ENCODE measurements around the gene MADD.
A peak's percentile ranks its signal among the peaks of the same experiment; 100 is the strongest.

The MADD gene

GRCh38 chr11:47372422-47372821 is 102.5 kb downstream of the MADD start:
- no peak overlapping the region for H3K4me3 ChIP-seq (ENCODE audit: control insufficient read depth, low read depth, low read length)
- DNase-seq (ENCODE audit: low read depth), result no peak
- no peak for TF ChIP-seq CTCF (conservative IDR thresholded peaks at IDR 0.05; ENCODE audit: control insufficient read depth, insufficient read depth, low read depth, low read length)

- H3K4me3 ChIP-seq (ENCODE audit: control insufficient read depth, low read depth, low read length), result no peak overlapping the region
- TF ChIP-seq CTCF (conservative IDR thresholded peaks at IDR 0.05; ENCODE audit: control insufficient read depth, insufficient read depth, low read depth, low read length), result peak; percentile 90
- peak; percentile 67 for DNase-seq (ENCODE audit: low read depth)
Observed at GRCh38 chr11:47373876-47374719, 104.2 kb downstream of the MADD start.

GRCh38 chr11:47374720-47375019 is 104.7 kb downstream of the MADD start:
- no peak for DNase-seq (ENCODE audit: low read depth)
- no peak for TF ChIP-seq CTCF (conservative IDR thresholded peaks at IDR 0.05; ENCODE audit: control insufficient read depth, insufficient read depth, low read depth, low read length)
- no peak overlapping the region for H3K4me3 ChIP-seq (ENCODE audit: control insufficient read depth, low read depth, low read length)

GRCh38 chr11:47375020-47375419 is 105.1 kb downstream of the MADD start:
- no peak for DNase-seq (ENCODE audit: low read depth)
- no peak for TF ChIP-seq CTCF (conservative IDR thresholded peaks at IDR 0.05; ENCODE audit: control insufficient read depth, insufficient read depth, low read depth, low read length)
- no peak overlapping the region for H3K4me3 ChIP-seq (ENCODE audit: control insufficient read depth, low read depth, low read length)

GRCh38 chr11:47375546-47376085 is 105.7 kb downstream of the MADD start:
- H3K4me3 ChIP-seq (ENCODE audit: control insufficient read depth, low read depth, low read length), result no peak overlapping the region

GRCh38 chr11:47376107-47376524 is 106.2 kb downstream of the MADD start:
- no peak for DNase-seq (ENCODE audit: low read depth)
- H3K4me3 ChIP-seq (ENCODE audit: control insufficient read depth, low read depth, low read length), result no peak overlapping the region
- no peak for TF ChIP-seq CTCF (conservative IDR thresholded peaks at IDR 0.05; ENCODE audit: control insufficient read depth, insufficient read depth, low read depth, low read length)

More at GRCh38 chr11:47375546-47376085, 105.7 kb downstream of the MADD start:
- TF ChIP-seq CTCF (conservative IDR thresholded peaks at IDR 0.05; ENCODE audit: control insufficient read depth, insufficient read depth, low read depth, low read length), result no peak
- DNase-seq (ENCODE audit: low read depth), result no peak
